C4-2B (cell line): Measurements from ENCODE around the gene ALPI.

Source experiments
- H3K27ac ChIP-seq: fragments of 450-650 bp; 2 replicates; pipeline ENCODE4 v1.5.1; 2017
- CTCF ChIP-seq: fragments of 450-650 bp; conservative IDR thresholded peaks from 2 replicates; pipeline ENCODE4 v1.5.1; 2017; ENCODE audit warnings: mild to moderate bottlenecking
- ZFX ChIP-seq: fragments of 450-650 bp; IDR thresholded peaks from 2 replicates; pipeline ENCODE4 v1.6.1; 2017

Gene ALPI

GRCh38 chr2:232493701-232494474, 37.9 kb downstream of the ALPI start:
- no peak overlapping the region for H3K27ac ChIP-seq
- no peak for TF ChIP-seq CTCF
- no peak for TF ChIP-seq ZFX

GRCh38 chr2:232494542-232494941, 38.6 kb downstream of the ALPI start:
- TF ChIP-seq CTCF (no peak), ZFX (no peak)
- no peak overlapping the region for H3K27ac ChIP-seq

- no peak for TF ChIP-seq ZFX
- no peak for TF ChIP-seq CTCF
- no peak overlapping the region for H3K27ac ChIP-seq
These were observed 39.3 kb downstream of the ALPI start for GRCh38 chr2:232495292-232495691.

- H3K27ac ChIP-seq = no peak overlapping the region
- TF ChIP-seq CTCF (no peak), ZFX (no peak)
These were observed 40.7 kb downstream of the ALPI start for GRCh38 chr2:232496501-232497270.

GRCh38 chr2:232497348-232497747, 41.4 kb downstream of the ALPI start:
- H3K27ac ChIP-seq = no peak overlapping the region
- TF ChIP-seq CTCF (no peak), ZFX (no peak)

GRCh38 chr2:232498452-232498851, 42.5 kb downstream of the ALPI start:
- H3K27ac ChIP-seq = no peak overlapping the region
- TF ChIP-seq CTCF = no peak

GRCh38 chr2:232501331-232501771, 45.4 kb downstream of the ALPI start:
- TF ChIP-seq CTCF = no peak
- H3K27ac ChIP-seq = no peak overlapping the region
